K562 (cell line): ENCODE data around the gene RNF212B. TPM values are rescaled to one million over a fixed set of nuclear protein-coding genes. Genes with fewer than 3 reads are reported as not detected.
"Not testable (repeated sequence)": the region's sequence is repeated elsewhere in the genome, so short reads cannot be mapped to it uniquely, and the experiment has no call there.

ENCODE experiments used
- ATAC-seq: fragments of 200-7000 bp; cut with Tn5 transposase; 3 replicates; pipeline ENCODE4 v1.9.1; 2020; ENCODE audit warnings: moderate library complexity
- BruUV-seq: library from RNA; stranded (reverse); fragments of 400-500 nt; replicated peaks from 2 replicates; lab custom pipeline; 2021; lab: Mats Ljungman, UMichigan
- CTCF ChIA-PET: fragments of 300-600 bp; formaldehyde crosslinking; extraction: SDS; loops from one replicate; lab custom pipeline; 2021; ENCODE audit warnings: low intra/inter-chr PET ratio; lab: Yijun Ruan, JAX
- POLR2A ChIA-PET: fragments of 300-600, 350-650 bp; sonication (Branson Sonifier 250); formaldehyde crosslinking; extraction: SDS; loops from one replicate; lab custom pipeline; 2021; ENCODE audit warnings: antibody characterized with exemption, inconsistent platforms; lab: Yijun Ruan, JAX
- DNase-seq, 4 experiments: peaks; one replicate each; pipeline versions ENCODE4 v3.0.0 to v3.0.0-alpha.2; 2011 to 2018; ENCODE audit warnings: low spot score in 3 of 4, mixed read lengths in 3 of 4; ENCODE audit errors: extremely low read depth in 1 of 4
- FAIRE-seq: peaks from 2 replicates; lab custom pipeline; 2011; peaks lifted over from hg19 to GRCh38; lab: Jason Lieb, UNC
- H2AFZ ChIP-seq: 2 replicates; pipeline ENCODE4 v1.6.0; 2011; ENCODE audit warnings: low read depth, low read length, control low read depth, inconsistent platforms
- H3K27ac ChIP-seq: fragments of 200-600 bp; 3 replicates; pipeline ENCODE4 v1.8.0; 2011; ENCODE audit warnings: low read depth, mild to moderate bottlenecking, control low read depth, inconsistent platforms, low read length, moderate library complexity, mixed read lengths; ENCODE audit errors: extremely low read depth
- H3K27me3 ChIP-seq, 2 experiments: fragments of 300-600 bp in 1 of 2; 2 replicates in 1 of 2; 3 replicates in 1 of 2; pipeline versions ENCODE4 v1.6.0 to v1.8.0; 2011; ENCODE audit warnings: inconsistent platforms in 2 of 2, low read length in 2 of 2, mild to moderate bottlenecking in 1 of 2, mixed read lengths in 1 of 2, moderate library complexity in 1 of 2; ENCODE audit not compliant: control insufficient read depth in 2 of 2, insufficient read depth in 2 of 2
- H3K36me3 ChIP-seq: fragments of 300-600 bp; 3 replicates; pipeline ENCODE4 v1.8.0; 2011; ENCODE audit warnings: mild to moderate bottlenecking, low read length, inconsistent platforms; ENCODE audit not compliant: control insufficient read depth, insufficient read depth
- H3K4me1 ChIP-seq, 2 experiments: fragments of 200-600 bp in 1 of 2; replicated peaks in 1 of 2; 2 replicates in 1 of 2; 3 replicates in 1 of 2; pipeline versions ENCODE4 v1.5.1 to v1.8.0; 2011; ENCODE audit warnings: inconsistent platforms in 2 of 2, low read length in 2 of 2, mild to moderate bottlenecking in 1 of 2, mixed read lengths in 1 of 2, moderate library complexity in 1 of 2; ENCODE audit not compliant: control insufficient read depth in 2 of 2, insufficient read depth in 2 of 2
- H3K4me2 ChIP-seq: 2 replicates; pipeline ENCODE4 v1.6.1; 2011; ENCODE audit warnings: low read length, control low read depth, inconsistent platforms, mixed read lengths; ENCODE audit not compliant: insufficient read depth
- H3K4me3 ChIP-seq: fragments of 200-600 bp; sonication (generic), shearing (Covaris generic); 2 replicates; pipeline ENCODE4 v1.5.1; 2016; ENCODE audit warnings: control low read depth, inconsistent platforms
- H3K79me2 ChIP-seq: fragments of 200-600 bp; 3 replicates; pipeline ENCODE4 v1.8.0; 2011; ENCODE audit warnings: low read length, inconsistent platforms; ENCODE audit not compliant: control insufficient read depth, insufficient read depth
- H3K9ac ChIP-seq, 2 experiments: 2 replicates each; pipeline versions ENCODE4 v1.6.0 to v1.6.1; 2011; ENCODE audit warnings: low read depth in 2 of 2, low read length in 2 of 2, control low read depth in 1 of 2, inconsistent platforms in 1 of 2, mild to moderate bottlenecking in 1 of 2, mixed read lengths in 1 of 2; ENCODE audit not compliant: insufficient read depth in 1 of 2
- H3K9me1 ChIP-seq: one replicate; pipeline ENCODE4 v1.6.0; 2011; ENCODE audit warnings: inconsistent platforms, mild to moderate bottlenecking, low read length, moderate library complexity; ENCODE audit not compliant: control insufficient read depth, insufficient read depth
- H3K9me3 ChIP-seq: replicated peaks from 2 replicates; pipeline ENCODE4 v1.5.1; 2011; ENCODE audit warnings: low read depth, low read length, inconsistent platforms; ENCODE audit not compliant: control insufficient read depth, insufficient read depth
- H4K20me1 ChIP-seq: replicated peaks from 2 replicates; pipeline ENCODE4 v1.6.1; 2011; ENCODE audit warnings: low read length, inconsistent platforms, mixed read lengths; ENCODE audit not compliant: control insufficient read depth, insufficient read depth
- CEBPG ChIP-seq, 3 experiments: fragments of 200-800 bp in 1 of 3; sonication (Bioruptor generic) in 1 of 3; sonication (generic) in 1 of 3; formaldehyde crosslinking in 1 of 3; IDR thresholded peaks in 2 of 3; conservative IDR thresholded peaks in 1 of 3; 2 replicates each; pipeline versions ENCODE4 v1.6.1 to v1.8.0; 2016 to 2022; ENCODE audit warnings: missing compliant biosample characterization in 2 of 3, missing genetic modification characterization in 2 of 3, mild to moderate bottlenecking in 1 of 3, missing genetic modification reagents in 1 of 3
- FOXK1 ChIP-seq: sonication (generic); formaldehyde crosslinking; IDR thresholded peaks from 2 replicates; pipeline ENCODE4 v1.8.0; 2022; ENCODE audit warnings: missing genetic modification reagents, mild to moderate bottlenecking, borderline replicate concordance
- NCOA1 ChIP-seq: fragments of 450-650 bp; IDR thresholded peaks from 2 replicates; pipeline ENCODE4 v1.6.1; 2016; ENCODE audit warnings: low read depth
- SRF ChIP-seq, 2 experiments: fragments of 250-450, 450-650 bp in 1 of 2; sonication (Bioruptor Pico) in 1 of 2; sonication (generic) in 1 of 2; formaldehyde crosslinking; IDR thresholded peaks; 2 replicates each; pipeline versions ENCODE4 v1.5.0 to v1.5.1; 2020 to 2022; ENCODE audit warnings: mild to moderate bottlenecking in 1 of 2, missing genetic modification reagents in 1 of 2
- TEAD4 ChIP-seq, 2 experiments: sonication (generic) in 1 of 2; formaldehyde crosslinking in 1 of 2; IDR thresholded peaks; 2 replicates each; pipeline versions ENCODE4 v1.6.1 to v1.8.0; 2012 to 2022; ENCODE audit warnings: borderline replicate concordance in 1 of 2, inconsistent platforms in 1 of 2, low read length in 1 of 2, mild to moderate bottlenecking in 1 of 2, missing genetic modification reagents in 1 of 2
- ZBED1 ChIP-seq: IDR thresholded peaks from 2 replicates; pipeline ENCODE4 v1.6.1; 2014
- ZFPM2 ChIP-seq: fragments of 250-450 bp; sonication (Bioruptor Pico); IDR thresholded peaks from 2 replicates; pipeline ENCODE4 v1.5.1; 2022; ENCODE audit warnings: mild to moderate bottlenecking
- ZNF586 ChIP-seq: fragments of 450-650 bp; formaldehyde crosslinking; conservative IDR thresholded peaks from 2 replicates; pipeline ENCODE4 v1.4.0; 2020; ENCODE audit warnings: mild to moderate bottlenecking, moderate library complexity
- WGBS: fragments of 100-300 bp; shearing (Covaris generic); methylation state at CpG from one replicate; pipeline ENCODE4 v1.1.6; 2016; ENCODE audit warnings: low coverage, mixed read lengths; ENCODE audit not compliant: insufficient coverage; ENCODE audit errors: missing lambda C conversion rate; 5-methylcytosine and 5-hydroxymethylcytosine counted together
- in situ Hi-C: fragments of 300-500 bp; cut with MboI; formaldehyde crosslinking; loops from 4 replicates; pipeline ENCODE4 v1.15.0; 2018; ENCODE audit warnings: inconsistent platforms, mixed read lengths
- intact Hi-C: fragments of 100-400 bp; cut with micrococcal nuclease; formaldehyde crosslinking; loops from 2 replicates; pipeline ENCODE4 v1.14.2; 2022
- polyA plus RNA-seq, 8 experiments: library from polyadenylated mRNA; depleted of rRNA in 4 of 8; stranded (reverse) in 5 of 8; unstranded in 3 of 8; fragments of >200 nt; fragmentation: Nextera tagmentation in 2 of 8; fragmentation: Illumina TruSeq in 1 of 8; extraction: Ambion mirVana in 2 of 8; extraction: Trizol in 1 of 8; gene quantifications; 2 replicates each; pipeline versions ENCODE4 v1.2.1 to v1.2.3, GENCODE V29; 2011 to 2014; ENCODE audit warnings: inconsistent platforms in 1 of 8, missing spikeins in 1 of 8
- total RNA-seq, 7 experiments: library from RNA; depleted of rRNA in 6 of 7; stranded (reverse); fragments of >200 nt in 6 of 7; fragmentation: Illumina TruSeq in 2 of 7; extraction: Trizol in 2 of 7; gene quantifications; 2 replicates each; pipeline versions ENCODE4 v1.2.1 to v1.2.3, GENCODE V29; 2011 to 2021; ENCODE audit warnings: low replicate concordance in 1 of 7
- TF ChIP-seq, protein P1 (sequence below): sonication (generic); formaldehyde crosslinking; IDR thresholded peaks from 2 replicates; pipeline ENCODE4 v1.8.1; 2023; ENCODE audit warnings: mild to moderate bottlenecking, missing genetic modification reagents

Gene RNF212B
- total and polyA plus RNA-seq, 9 of the 15 experiments (the other 6 are each of a cell fraction or from before 2014, with no cell fraction given), result 0.15 to 0.43 (median 0.27) TPM; not detected in 3

- DNase-seq (no peak), ATAC-seq (no peak)
- intact Hi-C loops, result no loop called here
- H4K20me1 ChIP-seq, result no peaks in the 10 kb centered on the region
- H3K4me2 ChIP-seq, result no peak overlapping the region
- BruUV-seq, result no TSS peak
- no peaks in the 10 kb centered on the region; the same call in 1 of the 2 replicates for H3K9me3 ChIP-seq
- 0% methylated on average over 1 of the region's 1 CpG for WGBS
- POLR2A ChIA-PET, result no interaction called here
- H3K79me2 ChIP-seq, result no peaks in the 10 kb centered on the region
- no peaks in the 10 kb centered on the region for H3K9me1 ChIP-seq
- H3K36me3 ChIP-seq, result no peaks in the 10 kb centered on the region
- no peak overlapping the region for H3K9ac ChIP-seq
- no peak overlapping the region for H2AFZ ChIP-seq
- TF ChIP-seq, protein P1, sequence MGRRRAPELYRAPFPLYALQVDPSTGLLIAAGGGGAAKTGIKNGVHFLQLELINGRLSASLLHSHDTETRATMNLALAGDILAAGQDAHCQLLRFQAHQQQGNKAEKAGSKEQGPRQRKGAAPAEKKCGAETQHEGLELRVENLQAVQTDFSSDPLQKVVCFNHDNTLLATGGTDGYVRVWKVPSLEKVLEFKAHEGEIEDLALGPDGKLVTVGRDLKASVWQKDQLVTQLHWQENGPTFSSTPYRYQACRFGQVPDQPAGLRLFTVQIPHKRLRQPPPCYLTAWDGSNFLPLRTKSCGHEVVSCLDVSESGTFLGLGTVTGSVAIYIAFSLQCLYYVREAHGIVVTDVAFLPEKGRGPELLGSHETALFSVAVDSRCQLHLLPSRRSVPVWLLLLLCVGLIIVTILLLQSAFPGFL (CRISPR knock-in tag), result no peak
- TF ChIP-seq FOXK1 (no peak), ZBED1 (no peak), ZNF586 (no peak), CEBPG (CRISPR knock-in tag; IDR thresholded peaks at IDR 0.05) (no peak), CEBPG (tag; conservative IDR thresholded peaks at IDR 0.05 in 1 of 2, IDR thresholded peaks at IDR 0.05 in 1 of 2) (no peak), ZFPM2 (CRISPR knock-in tag) (no peak), SRF (CRISPR knock-in tag; IDR thresholded peaks at IDR 0.05) (no peak), TEAD4 (IDR thresholded peaks at IDR 0.05; ENCODE audit: low read length) (no peak), TEAD4 (CRISPR knock-in tag; IDR thresholded peaks at IDR 0.05; ENCODE audit: borderline replicate concordance) (no peak), NCOA1 (no peak)
- TF ChIP-seq, all 486 proteins: peak for 0
- in situ Hi-C loops, result no loop called here
- H3K27ac ChIP-seq, result no peak overlapping the region
- peaks cover 0 to 3% of the 10 kb centered on the region in 2 experiments; a peak in 1 of 5 replicates for H3K4me1 ChIP-seq
- H3K4me3 ChIP-seq, result no peak overlapping the region
- no peaks in the 10 kb centered on the region for H3K27me3 ChIP-seq
- FAIRE-seq, result no peak
- CTCF ChIA-PET, result no interaction called here
These were observed 8.9 kb upstream of the RNF212B start for GRCh38 chr14:23228812-23229211.

- FAIRE-seq, POLR2A ChIA-PET, H4K20me1 ChIP-seq: not testable (repeated sequence)
These were observed 5.4 kb upstream of the RNF212B start for GRCh38 chr14:23232241-23232808.

More at GRCh38 chr14:23232241-23232808, 5.4 kb upstream of the RNF212B start:
- H3K4me3 ChIP-seq, CTCF ChIA-PET, H3K4me2 ChIP-seq, H3K27me3 ChIP-seq, H3K79me2 ChIP-seq, H3K4me1 ChIP-seq, H3K9ac ChIP-seq, H3K36me3 ChIP-seq, ATAC-seq, H3K27ac ChIP-seq, H2AFZ ChIP-seq, intact Hi-C loops, DNase-seq, H3K9me3 ChIP-seq, H3K9me1 ChIP-seq, in situ Hi-C loops, BruUV-seq: not testable (repeated sequence)
- WGBS, result 59% methylated on average over 3 of the region's 38 CpGs
